Activated T-cell treated with anti-CD3 and anti-CD28 coated beads, Interleukin-2, amount 50 U/mL, for 72 hours (primary cell): Measurements from ENCODE around the gene ADAMTS12. TPM values are rescaled to one million over a fixed set of nuclear protein-coding genes. Genes with fewer than 3 reads are reported as not detected.

ENCODE experiments used
- ATAC-seq, 2 donors: fragments of 150-1000 bp; cut with Tn5 transposase; replicated peaks in 1 of 2; 2 replicates each; pipeline ENCODE4 v1.10.0; 2021; ENCODE audit warnings: moderate library complexity in 2 of 2, mild to moderate bottlenecking in 1 of 2
- DNase-seq, 2 donors: peaks; one replicate each; pipeline ENCODE4 v3.0.0; 2021 to 2022; ENCODE audit warnings: mixed read lengths in 1 of 2
- H3K27ac Mint-ChIP-seq: one replicate; pipeline ENCODE4 v1.8.0; 2022; ENCODE audit warnings: mild to moderate bottlenecking, moderate library complexity, mixed read lengths
- H3K27me3 Mint-ChIP-seq: one replicate; pipeline ENCODE4 v1.8.0; 2022; ENCODE audit warnings: low read depth, mixed read lengths
- H3K36me3 Mint-ChIP-seq, 2 donors: one replicate each; pipeline ENCODE4 v1.8.0; 2022; ENCODE audit warnings: mixed read lengths in 2 of 2, mild to moderate bottlenecking in 1 of 2; ENCODE audit not compliant: insufficient read depth in 2 of 2
- H3K4me1 Mint-ChIP-seq: one replicate; pipeline ENCODE4 v1.8.0; 2022; ENCODE audit warnings: low read depth, mixed read lengths
- H3K4me3 Mint-ChIP-seq, 2 donors: one replicate each; pipeline ENCODE4 v1.8.0; 2022; ENCODE audit warnings: mild to moderate bottlenecking in 2 of 2, mixed read lengths in 2 of 2, moderate library complexity in 2 of 2
- H3K9me3 Mint-ChIP-seq, 2 donors: one replicate each; pipeline ENCODE4 v1.8.0; 2022; ENCODE audit warnings: mixed read lengths in 2 of 2
- total RNA-seq, 2 donors: library from RNA; stranded (reverse); gene quantifications; one replicate each; pipeline ENCODE4 v1.2.3, GENCODE V29; 2022

The ADAMTS12 gene
- total RNA-seq, 2 donors from 2014 or later = 0.05 TPM; not detected in 1

- no peaks in the 10 kb centered on the region for H3K27me3 Mint-ChIP-seq
- H3K4me1 Mint-ChIP-seq = no peaks in the 10 kb centered on the region
- DNase-seq (no peak), ATAC-seq (no peak)
- no peak overlapping the region for H3K27ac Mint-ChIP-seq
- no peaks in the 10 kb centered on the region for H3K9me3 Mint-ChIP-seq
- H3K36me3 Mint-ChIP-seq = no peaks in the 10 kb centered on the region
- H3K4me3 Mint-ChIP-seq = no peak overlapping the region
These were observed 277.8 kb downstream of the ADAMTS12 start for GRCh38 chr5:33614039-33614438.

- H3K9me3 Mint-ChIP-seq = no peaks in the 10 kb centered on the region
- ATAC-seq (no peak), DNase-seq (no peak)
- no peak overlapping the region for H3K27ac Mint-ChIP-seq
- no peaks in the 10 kb centered on the region for H3K27me3 Mint-ChIP-seq
- H3K4me1 Mint-ChIP-seq = no peaks in the 10 kb centered on the region
- no peaks in the 10 kb centered on the region for H3K36me3 Mint-ChIP-seq
- H3K4me3 Mint-ChIP-seq = no peak overlapping the region
These were observed 279.4 kb downstream of the ADAMTS12 start for GRCh38 chr5:33612386-33612785.

- Mint-ChIP-seq H3K4me1 (no peaks in the 10 kb centered on the region), H3K36me3 (no peaks in the 10 kb centered on the region), H3K27ac (no peak overlapping the region), H3K9me3 (no peaks in the 10 kb centered on the region), H3K27me3 (no peaks in the 10 kb centered on the region), H3K4me3 (no peak overlapping the region)
- ATAC-seq (no peak), DNase-seq (no peak)
These were observed 279.9 kb downstream of the ADAMTS12 start for GRCh38 chr5:33611877-33612276.

- Mint-ChIP-seq H3K27ac (no peak overlapping the region), H3K4me3 (no peak overlapping the region), H3K9me3 (no peaks in the 10 kb centered on the region), H3K36me3 (no peaks in the 10 kb centered on the region), H3K4me1 (no peaks in the 10 kb centered on the region), H3K27me3 (no peaks in the 10 kb centered on the region)
- DNase-seq (no peak), ATAC-seq (no peak)
These were observed 283.3 kb downstream of the ADAMTS12 start for GRCh38 chr5:33608344-33609041.

- DNase-seq (no peak), ATAC-seq (no peak)
- Mint-ChIP-seq H3K36me3 (no peaks in the 10 kb centered on the region), H3K4me1 (no peaks in the 10 kb centered on the region), H3K9me3 (no peaks in the 10 kb centered on the region), H3K27me3 (no peaks in the 10 kb centered on the region), H3K27ac (no peak overlapping the region), H3K4me3 (no peak overlapping the region)
These were observed 287.3 kb downstream of the ADAMTS12 start for GRCh38 chr5:33604503-33604902.

- ATAC-seq = no peak
- no peak for DNase-seq
- Mint-ChIP-seq H3K9me3 (no peaks in the 10 kb centered on the region), H3K4me3 (no peak overlapping the region), H3K4me1 (no peaks in the 10 kb centered on the region), H3K36me3 (no peaks in the 10 kb centered on the region), H3K27me3 (no peaks in the 10 kb centered on the region), H3K27ac (no peak overlapping the region)
These were observed 289.9 kb downstream of the ADAMTS12 start for GRCh38 chr5:33601881-33602280.

- no peak for ATAC-seq
- Mint-ChIP-seq H3K4me1 (no peaks in the 10 kb centered on the region), H3K9me3 (no peaks in the 10 kb centered on the region), H3K27me3 (no peaks in the 10 kb centered on the region), H3K4me3 (no peak overlapping the region), H3K27ac (no peak overlapping the region), H3K36me3 (no peaks in the 10 kb centered on the region)
- DNase-seq = no peak
These were observed 296.5 kb downstream of the ADAMTS12 start for GRCh38 chr5:33595303-33595702.

- no peaks in the 10 kb centered on the region for H3K36me3 Mint-ChIP-seq
These were observed 297.8 kb downstream of the ADAMTS12 start for GRCh38 chr5:33594006-33594405.

GRCh38 chr5:33592245-33592644, 299.5 kb downstream of the ADAMTS12 start:
- H3K36me3 Mint-ChIP-seq = no peaks in the 10 kb centered on the region
- H3K27me3 Mint-ChIP-seq = no peaks in the 10 kb centered on the region
- H3K27ac Mint-ChIP-seq = no peak overlapping the region
- no peaks in the 10 kb centered on the region for H3K4me1 Mint-ChIP-seq
- DNase-seq (no peak), ATAC-seq (no peak)
- H3K9me3 Mint-ChIP-seq = no peaks in the 10 kb centered on the region
- H3K4me3 Mint-ChIP-seq = no peak overlapping the region

More at GRCh38 chr5:33594006-33594405, 297.8 kb downstream of the ADAMTS12 start:
- Mint-ChIP-seq H3K27ac (no peak overlapping the region), H3K4me3 (no peak overlapping the region), H3K27me3 (no peaks in the 10 kb centered on the region), H3K4me1 (no peaks in the 10 kb centered on the region), H3K9me3 (no peaks in the 10 kb centered on the region)
- no peak for ATAC-seq
- no peak for DNase-seq

- ATAC-seq = peak; percentile 53 to 54
These were observed 303.0 kb downstream of the ADAMTS12 start for GRCh38 chr5:33588654-33589372.

GRCh38 chr5:33583332-33583731, 308.5 kb downstream of the ADAMTS12 start:
- Mint-ChIP-seq H3K36me3 (no peaks in the 10 kb centered on the region), H3K4me3 (no peak overlapping the region), H3K4me1 (no peaks in the 10 kb centered on the region), H3K27me3 (no peaks in the 10 kb centered on the region), H3K9me3 (peaks cover 0 to 3% of the 10 kb centered on the region in 2 donors), H3K27ac (no peak overlapping the region)
- DNase-seq = no peak
- ATAC-seq = no peak

More at GRCh38 chr5:33588654-33589372, 303.0 kb downstream of the ADAMTS12 start:
- H3K27ac Mint-ChIP-seq = no peak overlapping the region
- no peaks in the 10 kb centered on the region for H3K9me3 Mint-ChIP-seq
- H3K27me3 Mint-ChIP-seq = no peaks in the 10 kb centered on the region
- no peak overlapping the region for H3K4me3 Mint-ChIP-seq
- DNase-seq = peak; percentile 44 to 50
- H3K4me1 Mint-ChIP-seq = no peaks in the 10 kb centered on the region
- H3K36me3 Mint-ChIP-seq = no peaks in the 10 kb centered on the region

GRCh38 chr5:33582417-33582816, 309.4 kb downstream of the ADAMTS12 start:
- Mint-ChIP-seq H3K9me3 (peaks cover 0 to 3% of the 10 kb centered on the region in 2 donors), H3K27ac (no peak overlapping the region), H3K4me1 (no peaks in the 10 kb centered on the region), H3K36me3 (no peaks in the 10 kb centered on the region), H3K4me3 (no peak overlapping the region), H3K27me3 (no peaks in the 10 kb centered on the region)
- DNase-seq (no peak), ATAC-seq (no peak)

GRCh38 chr5:33579789-33580188, 312.0 kb downstream of the ADAMTS12 start:
- H3K27ac Mint-ChIP-seq = no peak overlapping the region
- no peaks in the 10 kb centered on the region for H3K36me3 Mint-ChIP-seq
- H3K4me1 Mint-ChIP-seq = no peaks in the 10 kb centered on the region
- H3K4me3 Mint-ChIP-seq = no peak overlapping the region
- ATAC-seq (no peak), DNase-seq (no peak)
- peaks cover 0 to 3% of the 10 kb centered on the region in 2 donors for H3K9me3 Mint-ChIP-seq
- H3K27me3 Mint-ChIP-seq = no peaks in the 10 kb centered on the region
